NCI-H1930 (cell line): ENCODE measurements around the gene PAGR1.
"Not testable (repeated sequence)": the region's sequence is repeated elsewhere in the genome, so short reads cannot be mapped to it uniquely, and the experiment has no call there.

Source experiments
- DNase-seq, 2 experiments: peaks; one replicate each; lab custom pipeline; 2025; lab: John Stamatoyannopoulos, UW

The PAGR1 gene

GRCh38 chr16:29812754-29813643, 3.0 kb upstream of the PAGR1 start:
- DNase-seq: no peak

- no peak for DNase-seq
Observed at GRCh38 chr16:29813644-29814562, 2.0 kb upstream of the PAGR1 start.

DNA sequence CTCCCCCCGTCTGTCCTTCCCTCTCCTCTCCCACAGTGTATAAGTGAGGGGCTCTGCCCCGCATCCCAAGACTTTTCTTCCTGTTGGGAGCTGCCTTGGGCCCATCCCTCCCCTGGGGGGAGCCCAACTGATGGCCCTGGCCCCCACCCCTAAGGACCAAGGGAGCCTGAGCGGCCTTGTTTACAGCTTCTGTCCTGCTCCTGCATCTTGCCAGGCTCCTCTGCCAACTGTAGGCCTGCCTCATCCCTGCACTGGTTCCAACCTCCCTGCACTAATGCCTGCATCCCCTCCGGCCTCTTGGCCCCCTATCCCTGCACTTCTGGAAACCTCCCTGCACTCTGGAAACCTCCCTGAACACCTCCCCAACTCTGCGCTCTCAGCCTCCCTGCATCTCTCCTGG, 1.4 kb upstream of the PAGR1 start:
- no peak for DNase-seq

- peak in 1 of 2 experiments; percentile 38 for DNase-seq
Observed at GRCh38 chr16:29815032-29815721, 775 bp upstream of the PAGR1 start.

- DNase-seq: peak in 1 of 2 experiments; percentile 55
Observed at GRCh38 chr16:29816694-29817441, 916 bp downstream of the PAGR1 start.

DNA sequence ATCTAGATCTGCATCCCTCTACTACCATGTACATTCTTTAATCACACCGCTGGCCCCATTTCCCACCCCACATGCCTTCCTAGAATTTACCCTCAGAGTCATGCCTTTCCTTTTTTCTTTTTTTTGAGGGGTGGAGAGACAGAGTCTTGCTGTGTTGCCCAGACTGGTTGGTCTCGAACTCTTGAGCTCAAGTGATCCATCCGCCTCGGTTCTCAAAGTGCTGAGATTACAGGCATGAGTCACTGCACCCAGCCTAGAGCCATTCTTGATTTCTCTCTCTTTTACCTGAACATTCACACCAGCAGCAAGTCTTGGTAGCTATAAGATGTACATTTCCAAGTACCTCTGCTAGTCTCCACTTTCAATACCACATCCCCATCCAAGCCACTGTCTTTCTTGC, 2.1 kb downstream of the PAGR1 start:
- no peak for DNase-seq

DNA sequence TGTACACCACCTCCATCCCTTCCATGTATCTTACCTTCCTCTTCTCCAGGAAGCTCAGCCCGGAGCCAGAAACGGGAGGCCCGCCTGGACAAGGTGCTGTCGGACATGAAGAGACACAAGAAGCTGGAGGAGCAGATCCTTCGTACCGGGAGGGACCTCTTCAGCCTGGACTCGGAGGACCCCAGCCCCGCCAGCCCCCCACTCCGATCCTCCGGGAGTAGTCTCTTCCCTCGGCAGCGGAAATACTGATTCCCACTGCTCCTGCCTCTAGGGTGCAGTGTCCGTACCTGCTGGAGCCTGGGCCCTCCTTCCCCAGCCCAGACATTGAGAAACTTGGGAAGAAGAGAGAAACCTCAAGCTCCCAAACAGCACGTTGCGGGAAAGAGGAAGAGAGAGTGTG, 3.6 kb downstream of the PAGR1 start:
- DNase-seq: no peak

GRCh38 chr16:29820271-29820701, 4.3 kb downstream of the PAGR1 start, which contains the start of gene MVP:
MVP (plus strand) TSS chr16:29820462; CDS start chr16:29830550, 10,088 bp downstream.
- no peak for DNase-seq

- DNase-seq: no peak
Observed at GRCh38 chr16:29820730-29821642, 5.0 kb downstream of the PAGR1 start.

DNA sequence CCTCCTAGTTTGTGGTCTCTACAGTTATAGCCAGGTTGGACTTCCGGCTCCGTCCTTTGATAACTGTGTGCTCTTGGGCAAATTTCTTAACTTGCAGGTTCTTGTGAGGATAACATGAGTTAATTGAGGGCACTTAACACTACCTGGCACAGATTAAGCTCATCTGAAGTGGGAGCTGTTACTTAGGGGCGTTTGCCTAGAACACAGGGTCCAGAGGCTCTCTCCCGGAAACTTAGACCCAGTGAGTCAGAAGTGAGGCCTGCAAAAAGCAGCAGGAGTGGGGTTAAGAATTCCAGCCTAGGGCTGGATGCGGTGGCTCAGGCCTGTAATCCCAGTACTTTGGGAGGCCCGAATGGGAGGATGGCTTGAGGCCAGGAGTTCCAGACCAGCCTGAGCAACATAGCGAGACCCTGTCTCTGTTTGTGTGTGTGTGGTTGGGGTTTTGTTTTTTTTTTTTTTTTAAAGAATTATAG, 5.7 kb downstream of the PAGR1 start:
- DNase-seq: no peak

- no peak for DNase-seq
Observed at GRCh38 chr16:29824589-29825144, 8.7 kb downstream of the PAGR1 start.

GRCh38 chr16:29825145-29826044, 9.4 kb downstream of the PAGR1 start:
- no peak for DNase-seq

DNA sequence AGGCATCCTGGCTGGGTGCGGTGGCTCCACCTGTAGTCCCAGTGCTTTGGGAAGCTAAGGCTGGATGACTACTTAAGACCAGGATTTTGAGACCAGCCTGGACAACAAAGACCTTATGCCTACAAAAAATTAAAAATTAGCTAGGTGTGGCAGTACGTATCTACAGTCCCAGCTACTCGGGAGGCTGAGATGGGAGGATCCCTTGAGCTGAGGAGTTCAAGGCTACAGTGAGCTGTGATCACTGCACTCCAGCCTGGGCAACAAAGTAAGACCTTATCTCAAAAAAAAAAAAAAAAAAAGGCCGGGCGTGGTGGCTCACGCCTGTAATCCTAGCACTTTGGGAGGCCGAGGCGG, 10.4 kb downstream of the PAGR1 start:
- DNase-seq: no peak

- no peak for DNase-seq
Observed at GRCh38 chr16:29830774-29831173, 14.8 kb downstream of the PAGR1 start.

DNA sequence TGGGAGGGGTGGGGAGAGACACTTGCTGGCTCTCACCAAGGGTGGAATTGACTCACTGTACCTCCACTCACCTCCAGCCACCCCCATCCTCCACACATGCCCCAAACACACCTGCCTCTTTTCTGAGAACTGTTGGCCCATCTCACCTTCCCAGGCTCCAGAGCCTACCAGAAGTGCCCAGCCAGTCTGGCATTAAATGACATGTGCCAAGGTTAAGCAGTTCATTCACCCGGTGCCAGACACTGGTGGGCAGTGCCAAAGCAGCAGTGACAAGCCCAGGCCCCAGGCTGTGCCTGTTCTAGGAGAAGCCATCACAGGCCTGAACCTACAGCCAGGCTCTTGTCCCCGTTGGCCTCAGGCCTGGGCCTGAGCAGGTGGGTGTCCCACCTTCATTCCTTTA, 15.5 kb downstream of the PAGR1 start:
- DNase-seq: no peak

DNA sequence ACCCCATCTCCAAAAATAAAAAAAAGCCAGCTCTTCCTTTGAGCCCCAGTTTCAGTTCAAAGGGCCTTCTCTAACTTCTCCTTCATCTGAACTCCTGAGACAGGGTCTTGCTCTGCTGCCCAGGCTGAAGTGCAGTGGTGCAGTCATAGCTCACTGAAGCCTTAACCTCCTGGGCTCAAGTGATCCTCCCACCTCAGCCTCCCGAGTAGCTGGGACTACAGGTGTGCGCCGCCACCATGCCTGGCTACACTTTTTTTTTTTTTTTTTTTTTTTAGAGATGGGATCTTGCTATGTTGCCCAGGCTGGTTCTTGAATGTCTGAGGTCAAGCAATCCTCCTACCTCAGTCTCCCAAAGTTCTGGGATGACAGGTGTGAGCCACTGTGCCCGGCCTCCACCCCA, 17.3 kb downstream of the PAGR1 start:
- DNase-seq: not testable (repeated sequence)

DNA sequence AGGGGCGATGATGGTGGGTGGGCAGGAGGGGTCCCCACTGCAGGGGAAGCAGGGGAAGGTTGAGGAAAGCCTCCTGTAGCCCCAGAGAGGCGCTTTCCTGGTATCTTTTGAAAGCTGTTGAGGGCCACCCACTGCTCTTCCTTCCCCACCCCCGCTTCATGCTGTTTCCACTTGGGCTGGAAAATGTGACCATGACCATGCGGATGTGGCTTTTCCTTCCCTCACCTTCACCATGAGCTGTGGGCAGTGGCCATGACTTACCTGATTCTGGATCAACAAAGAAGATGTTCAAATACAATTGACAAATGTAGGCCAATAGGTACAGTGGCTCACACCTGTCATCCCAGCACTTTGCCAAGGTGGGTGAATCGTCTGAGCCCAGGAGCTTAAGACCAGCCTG, 18.1 kb downstream of the PAGR1 start:
- DNase-seq: no peak

GRCh38 chr16:29835926-29836325, 20.0 kb downstream of the PAGR1 start:
- DNase-seq: no peak

- DNase-seq: no peak
Observed at GRCh38 chr16:29836623-29837022, 20.7 kb downstream of the PAGR1 start.
